Subcutaneous adipose tissue (tissue), 4 donors: ENCODE data around the gene CNST. TPM values are rescaled to one million over a fixed set of nuclear protein-coding genes. Genes with fewer than 3 reads are reported as not detected.

Source experiments
- total RNA-seq, 4 donors: library from RNA; depleted of rRNA; stranded (reverse); fragments of >200 nt; gene quantifications; one replicate each; pipeline ENCODE4 v1.1.0, GENCODE V29; 2016
- TF ChIP-seq, protein P1 (sequence below): fragments of 450-650 bp; IDR thresholded peaks from one replicate; pipeline ENCODE4 v1.5.1; 2016; ENCODE audit warnings: low read depth, mild to moderate bottlenecking, control low read depth, antibody characterized with exemption, moderate library complexity

Gene CNST
- total RNA-seq, 4 donors from 2014 or later: 26.9 to 45.7 (median 30.9) TPM

GRCh38 chr1:246642719-246643118 lies 76.5 kb downstream of the CNST start:
- TF ChIP-seq, protein P1, sequence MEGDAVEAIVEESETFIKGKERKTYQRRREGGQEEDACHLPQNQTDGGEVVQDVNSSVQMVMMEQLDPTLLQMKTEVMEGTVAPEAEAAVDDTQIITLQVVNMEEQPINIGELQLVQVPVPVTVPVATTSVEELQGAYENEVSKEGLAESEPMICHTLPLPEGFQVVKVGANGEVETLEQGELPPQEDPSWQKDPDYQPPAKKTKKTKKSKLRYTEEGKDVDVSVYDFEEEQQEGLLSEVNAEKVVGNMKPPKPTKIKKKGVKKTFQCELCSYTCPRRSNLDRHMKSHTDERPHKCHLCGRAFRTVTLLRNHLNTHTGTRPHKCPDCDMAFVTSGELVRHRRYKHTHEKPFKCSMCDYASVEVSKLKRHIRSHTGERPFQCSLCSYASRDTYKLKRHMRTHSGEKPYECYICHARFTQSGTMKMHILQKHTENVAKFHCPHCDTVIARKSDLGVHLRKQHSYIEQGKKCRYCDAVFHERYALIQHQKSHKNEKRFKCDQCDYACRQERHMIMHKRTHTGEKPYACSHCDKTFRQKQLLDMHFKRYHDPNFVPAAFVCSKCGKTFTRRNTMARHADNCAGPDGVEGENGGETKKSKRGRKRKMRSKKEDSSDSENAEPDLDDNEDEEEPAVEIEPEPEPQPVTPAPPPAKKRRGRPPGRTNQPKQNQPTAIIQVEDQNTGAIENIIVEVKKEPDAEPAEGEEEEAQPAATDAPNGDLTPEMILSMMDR: no peak

GRCh38 chr1:246647113-246647512 lies 80.9 kb downstream of the CNST start:
- TF ChIP-seq, protein P1: no peak

DNA sequence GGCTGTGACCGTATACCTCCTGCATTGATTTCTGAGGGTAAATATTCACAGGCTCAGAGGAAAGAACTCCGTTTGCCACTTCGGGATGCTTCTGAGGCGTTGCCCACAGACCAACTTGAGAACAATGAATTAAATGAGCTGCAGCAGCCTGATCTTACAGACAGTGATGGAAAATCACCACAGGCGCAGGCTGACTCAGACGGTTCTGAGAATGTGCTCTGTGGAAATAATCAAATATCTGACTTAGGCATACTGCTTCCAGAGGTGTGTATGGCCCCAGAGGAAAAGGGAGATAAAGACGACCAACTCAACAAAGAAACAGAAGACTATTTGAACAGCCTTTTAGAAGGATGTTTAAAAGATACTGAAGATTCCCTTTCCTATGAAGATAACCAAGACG lies 81.3 kb downstream of the CNST start:
- TF ChIP-seq, protein P1: no peak

DNA sequence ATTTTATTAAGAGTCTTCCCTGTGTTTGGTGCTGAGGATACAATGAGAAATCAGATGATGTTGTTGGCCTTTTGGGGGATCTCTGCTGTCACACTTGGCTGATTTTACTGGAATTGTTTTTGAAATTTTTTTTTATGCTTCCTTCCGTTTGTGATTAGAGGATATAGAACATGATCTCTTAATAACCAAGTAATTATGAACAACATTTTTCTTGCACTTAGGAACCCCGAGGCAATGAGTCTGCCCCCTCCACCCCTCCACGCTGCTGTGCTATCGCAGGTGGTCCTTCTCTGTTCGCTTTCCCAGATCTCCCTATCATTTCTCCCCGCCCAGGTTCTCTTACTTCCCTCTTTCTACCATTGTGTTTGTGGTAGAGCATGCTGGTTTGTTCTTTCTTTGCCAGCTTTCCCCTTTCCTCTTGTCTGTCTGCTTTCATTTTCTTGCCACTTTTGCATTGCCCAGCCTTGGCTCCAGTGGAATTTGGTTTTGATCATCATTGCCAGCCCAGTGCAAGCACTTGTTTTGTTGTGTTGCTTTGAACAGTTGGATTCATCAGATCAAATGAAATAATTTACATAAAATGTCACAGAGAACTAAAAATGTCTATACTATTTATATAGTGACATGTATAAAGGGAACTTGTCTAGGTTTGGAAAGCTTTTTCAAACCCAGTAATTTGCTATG lies 84.9 kb downstream of the CNST start:
- TF ChIP-seq, protein P1: no peak

DNA sequence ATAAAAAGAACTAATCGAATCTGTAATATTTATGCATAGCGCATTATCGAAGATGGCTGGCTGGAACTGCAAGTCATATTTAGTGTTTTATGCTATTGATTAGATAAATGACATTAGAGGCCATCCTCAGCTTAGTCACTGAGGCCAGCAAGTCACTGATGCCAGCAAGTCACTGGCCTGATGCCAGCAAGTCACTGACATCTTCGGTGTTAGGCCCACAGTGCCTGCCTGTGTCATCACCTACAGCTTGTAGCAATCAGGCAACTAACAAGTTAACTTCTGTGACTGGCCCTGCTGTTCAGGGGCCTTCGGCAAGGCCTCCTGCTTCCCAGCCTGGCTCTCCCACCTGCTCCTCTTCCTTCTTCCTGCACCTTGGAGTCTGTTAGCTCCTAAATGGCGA lies 92.3 kb downstream of the CNST start:
- TF ChIP-seq, protein P1: no peak

- TF ChIP-seq, protein P1: no peak
Measured at GRCh38 chr1:246659594-246660140, 93.4 kb downstream of the CNST start.

- TF ChIP-seq, protein P1: no peak
Measured at GRCh38 chr1:246661451-246661850, 95.2 kb downstream of the CNST start.
